Lung (tissue), 12 donors: ENCODE measurements around the gene BCL11A. TPM values are rescaled to one million over a fixed set of nuclear protein-coding genes. Genes with fewer than 3 reads are reported as not detected.

ENCODE experiments used
- ATAC-seq: fragments of 200-7000 bp; cut with Tn5 transposase; one replicate; pipeline ENCODE4 v1.9.1; 2020; ENCODE audit warnings: moderate number of reproducible peaks; ENCODE audit not compliant: insufficient read depth, low FRiP score
- DNase-seq, 3 donors: peaks; one replicate each; pipeline ENCODE4 v3.0.0-alpha.2; 2013 to 2017
- H3K27ac ChIP-seq, 2 donors: one replicate each; pipeline ENCODE4 v1.5.1; 2013; ENCODE audit warnings: mild to moderate bottlenecking in 2 of 2, moderate library complexity in 2 of 2, control low read depth in 1 of 2, inconsistent platforms in 1 of 2, low read depth in 1 of 2, low read length in 1 of 2
- H3K27me3 ChIP-seq, 3 donors: one replicate each; pipeline ENCODE4 v1.5.1; 2013; ENCODE audit warnings: low read length in 2 of 3; ENCODE audit not compliant: control insufficient read depth in 3 of 3, insufficient read depth in 3 of 3
- H3K36me3 ChIP-seq, 4 donors: one replicate each; pipeline ENCODE4 v1.5.1; 2013; ENCODE audit warnings: low read length in 4 of 4, mild to moderate bottlenecking in 1 of 4, moderate library complexity in 1 of 4; ENCODE audit not compliant: control insufficient read depth in 4 of 4, insufficient read depth in 4 of 4
- H3K4me1 ChIP-seq, 5 donors: one replicate each; pipeline ENCODE4 v1.5.1; 2013; ENCODE audit warnings: low read length in 5 of 5, mild to moderate bottlenecking in 2 of 5, moderate library complexity in 1 of 5; ENCODE audit not compliant: control insufficient read depth in 5 of 5, insufficient read depth in 5 of 5
- H3K4me3 ChIP-seq: one replicate; pipeline ENCODE4 v1.5.1; 2013; ENCODE audit warnings: mild to moderate bottlenecking, control low read depth, moderate library complexity
- H3K9ac ChIP-seq, 2 donors: one replicate each; pipeline ENCODE4 v1.5.1; 2013; ENCODE audit warnings: low read length in 2 of 2, control low read depth in 1 of 2; ENCODE audit not compliant: insufficient read depth in 1 of 2
- H3K9me3 ChIP-seq, 4 donors: one replicate each; pipeline ENCODE4 v1.5.1; 2013; ENCODE audit warnings: low read length in 3 of 4, mild to moderate bottlenecking in 1 of 4, moderate library complexity in 1 of 4; ENCODE audit not compliant: control insufficient read depth in 4 of 4, insufficient read depth in 3 of 4
- WGBS, 2 donors: extraction: QIAGEN DNeasy Blood & Tissue Kit; methylation state at CpG; one replicate each; pipeline ENCODE4 v1.1.7; 2013; 5-methylcytosine and 5-hydroxymethylcytosine counted together
- polyA plus RNA-seq, 2 donors: library from polyadenylated mRNA; stranded (reverse); fragments of 200-250 nt; gene quantifications; one replicate each; pipeline ENCODE4 v1.2.1, GENCODE V29; 2013
- total RNA-seq, 2 donors: library from RNA; depleted of rRNA in 1 of 2; stranded (reverse); fragments of >200 nt in 1 of 2; gene quantifications; one replicate each; pipeline ENCODE4 v1.2.1, GENCODE V29; 2014 to 2021
- TF ChIP-seq, protein P1 (sequence below): IDR thresholded peaks from 2 replicates; pipeline ENCODE4 v1.5.1; 2012; ENCODE audit warnings: mild to moderate bottlenecking; ENCODE audit errors: control extremely low read depth, extremely low read depth
- donor health status: control.
- donor health status: control.
- donor health status: Bipolar disorder and iron deficiency.
- donor health status: healthy.
- donor health status: DM: yes; HTN: yes; CAD: no.

The BCL11A gene
- total and polyA plus RNA-seq, 4 donors = 1.5 to 21.1 (median 4.7) TPM

DNA sequence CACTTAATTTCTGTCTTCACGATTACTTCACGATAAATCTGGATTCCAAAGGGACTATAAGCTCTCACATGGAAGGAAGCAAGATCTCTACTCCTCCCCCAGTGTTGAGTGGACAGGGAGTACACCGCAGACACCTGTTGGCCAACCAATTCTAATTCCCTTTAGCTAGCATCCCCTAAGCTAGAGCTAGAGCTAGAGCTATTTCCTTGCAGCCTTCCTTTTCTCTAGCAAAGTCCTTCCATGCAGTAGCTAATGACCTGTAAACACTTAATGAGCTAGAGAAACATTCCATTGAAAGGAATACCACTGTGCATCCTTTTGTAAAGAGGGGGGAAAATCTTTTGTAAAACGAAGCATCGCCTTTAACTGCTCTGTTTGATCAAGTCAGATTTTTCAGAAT, 56.5 kb downstream of the BCL11A start:
- no peak overlapping the region for H3K9ac ChIP-seq
- no peaks in the 10 kb centered on the region for H3K27me3 ChIP-seq
- H3K9me3 ChIP-seq = no peaks in the 10 kb centered on the region
- H3K4me3 ChIP-seq = no peak overlapping the region
- WGBS, 2 donors = 89% methylated on average over 5 of the region's 5 CpGs
- H3K27ac ChIP-seq = no peak overlapping the region
- ATAC-seq (no peak), DNase-seq (no peak)
- TF ChIP-seq, protein P1, sequence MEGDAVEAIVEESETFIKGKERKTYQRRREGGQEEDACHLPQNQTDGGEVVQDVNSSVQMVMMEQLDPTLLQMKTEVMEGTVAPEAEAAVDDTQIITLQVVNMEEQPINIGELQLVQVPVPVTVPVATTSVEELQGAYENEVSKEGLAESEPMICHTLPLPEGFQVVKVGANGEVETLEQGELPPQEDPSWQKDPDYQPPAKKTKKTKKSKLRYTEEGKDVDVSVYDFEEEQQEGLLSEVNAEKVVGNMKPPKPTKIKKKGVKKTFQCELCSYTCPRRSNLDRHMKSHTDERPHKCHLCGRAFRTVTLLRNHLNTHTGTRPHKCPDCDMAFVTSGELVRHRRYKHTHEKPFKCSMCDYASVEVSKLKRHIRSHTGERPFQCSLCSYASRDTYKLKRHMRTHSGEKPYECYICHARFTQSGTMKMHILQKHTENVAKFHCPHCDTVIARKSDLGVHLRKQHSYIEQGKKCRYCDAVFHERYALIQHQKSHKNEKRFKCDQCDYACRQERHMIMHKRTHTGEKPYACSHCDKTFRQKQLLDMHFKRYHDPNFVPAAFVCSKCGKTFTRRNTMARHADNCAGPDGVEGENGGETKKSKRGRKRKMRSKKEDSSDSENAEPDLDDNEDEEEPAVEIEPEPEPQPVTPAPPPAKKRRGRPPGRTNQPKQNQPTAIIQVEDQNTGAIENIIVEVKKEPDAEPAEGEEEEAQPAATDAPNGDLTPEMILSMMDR = no peak
- no peaks in the 10 kb centered on the region for H3K36me3 ChIP-seq
- peaks cover 0 to 13% (median 0%) of the 10 kb centered on the region in 5 donors for H3K4me1 ChIP-seq

DNA sequence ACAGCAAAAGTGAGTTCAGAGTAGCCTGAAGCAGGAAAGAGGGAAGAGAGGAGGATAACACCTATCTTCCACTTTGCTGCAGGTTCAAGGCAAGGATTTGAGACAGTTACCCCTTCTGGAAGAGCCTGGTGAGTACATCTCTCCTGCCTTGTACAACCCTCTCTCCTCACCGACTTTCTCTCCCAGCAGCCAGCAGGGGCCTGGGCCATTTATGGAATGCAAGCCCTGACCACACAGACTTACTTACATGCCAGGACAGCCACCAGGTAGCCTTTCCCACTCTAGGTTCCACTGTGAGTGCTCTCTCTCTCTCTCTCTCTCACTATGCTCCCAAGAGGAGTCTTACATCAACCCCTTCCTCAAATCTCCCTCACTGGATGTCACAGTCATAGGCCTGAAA, 57.0 kb downstream of the BCL11A start:
- H3K27me3 ChIP-seq = no peaks in the 10 kb centered on the region
- 79 to 84% methylated on average over 1 of the region's 1 CpG for WGBS, 2 donors
- TF ChIP-seq, protein P1 = no peak
- no peak for DNase-seq
- no peaks in the 10 kb centered on the region for H3K9me3 ChIP-seq
- H3K36me3 ChIP-seq = no peaks in the 10 kb centered on the region
- H3K4me1 ChIP-seq = peaks cover 0 to 13% (median 0%) of the 10 kb centered on the region in 5 donors
- no peak overlapping the region for H3K9ac ChIP-seq
- H3K27ac ChIP-seq = no peak overlapping the region
- no peak for ATAC-seq
- no peak overlapping the region for H3K4me3 ChIP-seq

DNA sequence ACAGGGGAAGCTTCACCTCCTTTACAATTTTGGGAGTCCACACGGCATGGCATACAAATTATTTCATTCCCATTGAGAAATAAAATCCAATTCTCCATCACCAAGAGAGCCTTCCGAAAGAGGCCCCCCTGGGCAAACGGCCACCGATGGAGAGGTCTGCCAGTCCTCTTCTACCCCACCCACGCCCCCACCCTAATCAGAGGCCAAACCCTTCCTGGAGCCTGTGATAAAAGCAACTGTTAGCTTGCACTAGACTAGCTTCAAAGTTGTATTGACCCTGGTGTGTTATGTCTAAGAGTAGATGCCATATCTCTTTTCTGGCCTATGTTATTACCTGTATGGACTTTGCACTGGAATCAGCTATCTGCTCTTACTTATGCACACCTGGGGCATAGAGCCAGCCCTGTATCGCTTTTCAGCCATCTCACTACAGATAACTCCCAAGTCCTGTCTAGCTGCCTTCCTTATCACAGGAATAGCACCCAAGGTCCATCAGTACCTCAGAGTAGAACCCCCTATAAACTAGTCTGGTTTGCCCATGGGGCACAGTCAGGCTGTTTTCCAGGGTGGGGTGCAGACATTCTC, 58.3 kb downstream of the BCL11A start:
- Histone ChIP-seq H3K9ac (no peak overlapping the region), H3K4me1 (peaks cover 0 to 8% (median 0%) of the 10 kb centered on the region in 5 donors), H3K9me3 (no peaks in the 10 kb centered on the region), H3K27ac (no peak overlapping the region), H3K27me3 (no peaks in the 10 kb centered on the region), H3K36me3 (no peaks in the 10 kb centered on the region), H3K4me3 (no peak overlapping the region)
- 91 to 94% methylated on average over 6 of the region's 6 CpGs for WGBS, 2 donors
- TF ChIP-seq, protein P1 = no peak
- DNase-seq = no peak
- no peak for ATAC-seq
